ENCODE results near the gene COL6A5. TPM values are rescaled to one million over a fixed set of nuclear protein-coding genes. Genes with fewer than 3 reads are reported as not detected.
"Not testable (repeated sequence)": the region's sequence is repeated elsewhere in the genome, so short reads cannot be mapped to it uniquely, and the experiment has no call there.

The COL6A5 gene, protein sequence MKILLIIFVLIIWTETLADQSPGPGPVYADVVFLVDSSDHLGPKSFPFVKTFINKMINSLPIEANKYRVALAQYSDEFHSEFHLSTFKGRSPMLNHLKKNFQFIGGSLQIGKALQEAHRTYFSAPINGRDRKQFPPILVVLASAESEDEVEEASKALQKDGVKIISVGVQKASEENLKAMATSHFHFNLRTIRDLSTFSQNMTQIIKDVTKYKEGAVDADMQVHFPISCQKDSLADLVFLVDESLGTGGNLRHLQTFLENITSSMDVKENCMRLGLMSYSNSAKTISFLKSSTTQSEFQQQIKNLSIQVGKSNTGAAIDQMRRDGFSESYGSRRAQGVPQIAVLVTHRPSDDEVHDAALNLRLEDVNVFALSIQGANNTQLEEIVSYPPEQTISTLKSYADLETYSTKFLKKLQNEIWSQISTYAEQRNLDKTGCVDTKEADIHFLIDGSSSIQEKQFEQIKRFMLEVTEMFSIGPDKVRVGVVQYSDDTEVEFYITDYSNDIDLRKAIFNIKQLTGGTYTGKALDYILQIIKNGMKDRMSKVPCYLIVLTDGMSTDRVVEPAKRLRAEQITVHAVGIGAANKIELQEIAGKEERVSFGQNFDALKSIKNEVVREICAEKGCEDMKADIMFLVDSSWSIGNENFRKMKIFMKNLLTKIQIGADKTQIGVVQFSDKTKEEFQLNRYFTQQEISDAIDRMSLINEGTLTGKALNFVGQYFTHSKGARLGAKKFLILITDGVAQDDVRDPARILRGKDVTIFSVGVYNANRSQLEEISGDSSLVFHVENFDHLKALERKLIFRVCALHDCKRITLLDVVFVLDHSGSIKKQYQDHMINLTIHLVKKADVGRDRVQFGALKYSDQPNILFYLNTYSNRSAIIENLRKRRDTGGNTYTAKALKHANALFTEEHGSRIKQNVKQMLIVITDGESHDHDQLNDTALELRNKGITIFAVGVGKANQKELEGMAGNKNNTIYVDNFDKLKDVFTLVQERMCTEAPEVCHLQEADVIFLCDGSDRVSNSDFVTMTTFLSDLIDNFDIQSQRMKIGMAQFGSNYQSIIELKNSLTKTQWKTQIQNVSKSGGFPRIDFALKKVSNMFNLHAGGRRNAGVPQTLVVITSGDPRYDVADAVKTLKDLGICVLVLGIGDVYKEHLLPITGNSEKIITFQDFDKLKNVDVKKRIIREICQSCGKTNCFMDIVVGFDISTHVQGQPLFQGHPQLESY (N-terminal part only)
- total RNA-seq, result not detected
- long read RNA-seq, result 0 reads

GRCh38 chr3:130345487-130346079 is at the start of gene COL6A5:
Gene COL6A5, plus strand, starts transcription at chr3:130345672. Its CDS starts 27,967 bp downstream, at chr3:130373639.
- peak; percentile 42 for DNase-seq
- ATAC-seq (ENCODE audit: poor library complexity), result no peak
- intact Hi-C loops (cut with DNase I), result no loop called here

GRCh38 chr3:130299531-130299930 is 45.9 kb upstream of the COL6A5 start:
- DNase-seq, result no peak
- intact Hi-C loops (cut with DNase I), result no loop called here
- no peak for ATAC-seq (ENCODE audit: poor library complexity)

GRCh38 chr3:130300888-130301287 is 44.6 kb upstream of the COL6A5 start:
- DNase-seq (no peak), ATAC-seq (ENCODE audit: poor library complexity) (no peak)
- intact Hi-C loops (cut with DNase I), result no loop called here

DNA sequence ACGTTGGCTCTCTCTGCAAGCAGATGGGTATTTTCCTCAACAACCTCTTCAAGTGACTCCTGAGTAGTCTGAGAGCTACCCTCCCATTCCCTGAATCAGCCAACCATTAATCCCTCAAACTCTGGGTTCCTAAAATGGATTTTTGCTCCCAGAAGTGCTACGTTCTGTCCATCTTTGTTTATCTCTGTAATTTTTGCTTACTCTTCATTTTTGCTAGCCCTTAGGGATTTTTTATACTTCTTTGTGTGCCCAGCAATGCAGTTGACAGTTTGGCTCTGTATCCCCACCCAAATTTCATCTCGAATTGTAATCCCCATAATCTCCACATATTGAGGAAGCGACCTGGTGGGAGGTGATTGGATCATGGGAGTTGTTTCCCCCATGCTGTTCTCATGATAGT is 35.4 kb upstream of the COL6A5 start:
- intact Hi-C loops (cut with DNase I), result no loop called here
- DNase-seq (no peak), ATAC-seq (ENCODE audit: poor library complexity) (no peak)

DNA sequence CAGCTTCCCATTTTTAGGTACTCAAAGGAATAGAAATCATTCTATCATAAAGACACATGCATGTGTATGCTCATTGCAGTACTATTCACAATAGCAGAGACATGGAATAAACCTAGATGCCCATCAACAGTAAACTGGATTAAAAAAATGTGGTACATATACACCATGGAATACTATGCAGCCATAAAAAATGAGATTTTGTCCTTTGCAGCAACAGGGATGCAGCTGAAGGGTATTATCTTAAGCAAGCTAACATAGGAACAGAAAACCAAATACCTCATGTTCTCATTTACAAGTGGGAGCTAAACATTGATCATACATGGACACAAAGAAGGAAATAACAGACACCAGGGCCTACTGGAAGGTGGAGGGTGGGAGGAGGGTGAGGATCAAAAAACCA is 33.1 kb upstream of the COL6A5 start:
- ATAC-seq (ENCODE audit: poor library complexity), result no peak

DNA sequence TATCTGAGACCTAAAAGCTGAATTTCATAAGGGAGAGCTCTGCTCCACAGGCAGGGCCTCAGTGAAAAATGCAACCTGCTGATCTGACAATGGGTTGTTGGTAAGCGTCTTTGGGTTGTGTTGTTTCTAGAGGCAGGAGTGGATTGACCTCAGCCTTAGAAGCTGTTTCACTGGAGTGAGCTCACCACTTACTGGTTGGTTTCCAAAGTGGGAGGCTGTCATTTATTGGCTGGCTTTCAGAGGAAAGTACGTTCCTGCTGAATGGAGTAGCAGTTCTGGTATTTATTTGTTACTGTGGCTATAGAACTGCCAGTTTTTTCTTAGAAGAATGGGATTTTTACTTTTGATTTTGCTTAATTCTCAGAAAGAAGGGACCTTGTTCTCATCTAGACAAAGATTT is 29.3 kb upstream of the COL6A5 start:
- intact Hi-C loops (cut with DNase I), result no loop called here
- DNase-seq, result no peak
- peak; percentile 60 for ATAC-seq (ENCODE audit: poor library complexity)

More for the DNA sequence above, 33.1 kb upstream of the COL6A5 start:
- intact Hi-C loops (cut with DNase I), result no loop called here
- DNase-seq, result no peak

DNA sequence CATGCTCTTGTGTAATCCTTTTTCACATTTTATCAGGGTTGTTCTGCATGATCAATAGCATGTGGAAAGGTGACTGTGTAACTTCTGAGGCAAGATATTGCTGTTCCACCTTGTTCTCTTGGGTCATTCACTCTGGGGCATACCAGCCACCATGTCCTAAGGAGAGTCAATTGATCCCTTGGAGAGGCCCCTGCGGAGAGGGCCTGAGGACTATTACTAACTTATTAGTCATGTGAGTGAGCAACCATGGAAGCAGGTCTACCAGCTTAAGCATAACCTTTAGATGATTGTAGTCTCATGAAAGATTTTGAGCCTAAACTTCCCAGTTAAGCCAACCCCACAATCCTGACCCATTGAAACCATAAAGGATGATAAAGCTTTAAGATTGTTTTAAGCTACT is 22.0 kb upstream of the COL6A5 start:
- intact Hi-C loops (cut with DNase I), result no loop called here
- no peak for DNase-seq
- ATAC-seq (ENCODE audit: poor library complexity), result no peak

DNA sequence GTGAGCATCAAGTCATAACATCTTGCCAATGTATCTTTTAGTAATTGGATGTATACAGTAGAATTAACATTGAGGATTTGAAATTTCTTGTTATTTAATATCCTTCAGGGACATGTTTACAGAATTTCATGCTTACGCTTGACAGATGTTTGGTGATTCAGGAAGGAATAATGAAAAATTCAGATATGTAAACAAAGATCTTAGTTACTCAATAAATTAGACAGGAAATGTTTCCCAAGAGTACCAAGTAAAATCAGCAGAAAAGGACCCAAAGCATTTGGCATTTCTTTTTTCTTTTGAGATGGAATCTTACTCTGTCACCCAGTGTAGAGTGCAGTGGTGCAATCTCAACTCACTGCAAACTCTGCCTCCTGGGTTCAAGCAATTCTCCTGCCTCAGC is 4.7 kb upstream of the COL6A5 start:
- DNase-seq, result no peak
- intact Hi-C loops (cut with DNase I), result no loop called here
- ATAC-seq (ENCODE audit: poor library complexity), result no peak

DNA sequence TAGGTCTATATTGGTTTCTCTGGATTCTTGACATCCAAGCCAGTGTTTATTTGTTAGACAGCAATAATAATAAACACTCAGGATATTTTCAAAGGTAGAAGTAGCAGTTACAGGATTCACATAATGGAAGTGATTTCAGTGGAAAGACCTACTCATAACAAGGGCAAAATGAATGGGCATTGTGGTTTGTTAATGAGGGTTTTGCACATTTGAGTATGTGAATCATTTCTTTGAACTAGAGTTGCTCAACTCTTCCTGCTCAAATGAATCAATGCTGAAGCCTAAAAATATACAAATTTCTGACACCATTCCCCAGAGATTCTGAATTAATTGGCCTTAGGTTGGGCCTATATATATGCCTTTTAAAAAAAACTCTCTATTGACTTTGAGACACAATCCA is 4.1 kb upstream of the COL6A5 start:
- ATAC-seq (ENCODE audit: poor library complexity), result no peak
- intact Hi-C loops (cut with DNase I), result no loop called here

DNA sequence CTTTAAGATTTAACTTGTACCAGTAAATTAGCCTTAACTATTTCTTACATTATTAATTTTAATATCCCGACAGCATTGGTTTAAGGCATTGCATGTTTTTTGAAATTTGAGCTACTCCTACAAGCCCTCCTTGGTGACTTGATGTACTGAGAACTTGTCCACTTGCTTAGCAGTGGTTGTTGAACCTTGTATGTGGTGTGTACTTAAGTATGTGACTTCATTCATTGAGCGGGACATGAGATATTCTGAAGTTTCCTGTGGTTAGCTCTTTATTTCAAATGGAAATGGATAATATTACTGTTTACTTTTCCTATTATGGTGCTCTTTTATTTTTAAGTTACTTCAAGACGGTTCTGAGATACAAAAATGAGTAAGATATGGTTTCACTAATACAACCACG is 3.6 kb upstream of the COL6A5 start:
- intact Hi-C loops (cut with DNase I), result no loop called here
- DNase-seq (no peak), ATAC-seq (ENCODE audit: poor library complexity) (no peak)

More for the DNA sequence above, 4.1 kb upstream of the COL6A5 start:
- DNase-seq, result no peak

DNA sequence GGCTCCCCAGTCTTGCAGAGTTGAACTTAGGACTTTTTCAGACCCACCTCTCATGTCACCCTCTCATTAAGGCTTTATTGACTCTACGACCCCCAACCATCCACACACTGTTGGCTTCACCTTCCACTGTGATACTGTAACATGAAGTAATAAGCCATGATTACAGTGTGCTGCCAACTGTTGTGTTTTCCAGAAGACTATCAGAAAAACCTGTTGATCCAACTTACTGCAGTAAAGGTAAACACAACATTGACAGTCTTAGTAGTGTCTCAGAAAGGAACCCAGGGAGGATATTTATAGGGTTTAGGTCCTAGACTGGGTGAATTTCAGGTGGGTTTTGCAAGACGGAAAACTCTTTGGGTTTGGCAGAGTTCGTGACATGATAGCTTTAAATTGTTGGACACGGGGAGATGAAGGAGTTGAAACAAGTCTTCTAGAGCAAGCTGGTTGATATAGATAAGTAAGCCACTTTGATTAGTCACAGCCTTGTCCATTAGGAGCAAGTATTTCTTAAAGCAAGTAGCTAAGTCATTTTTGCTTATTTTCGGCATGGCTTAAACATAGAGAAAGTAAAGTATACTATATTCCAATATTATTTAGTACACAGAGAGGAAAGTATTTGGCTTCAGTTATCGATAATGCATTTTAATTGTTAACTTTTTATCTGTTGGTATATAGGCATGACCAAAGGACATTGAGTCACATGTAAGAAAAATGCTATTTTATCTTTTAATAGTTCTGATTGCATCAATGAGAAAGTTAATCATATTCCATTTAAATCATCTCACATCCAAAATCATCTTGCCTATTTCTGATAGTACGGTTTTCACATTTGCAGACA is 2.4 kb upstream of the COL6A5 start:
- intact Hi-C loops (cut with DNase I), result no loop called here
- ATAC-seq (ENCODE audit: poor library complexity), result no peak
- no peak for DNase-seq

GRCh38 chr3:130348258-130348657 is 2.8 kb downstream of the COL6A5 start:
- intact Hi-C loops (cut with DNase I); ATAC-seq (ENCODE audit: poor library complexity): not testable (repeated sequence)

DNA sequence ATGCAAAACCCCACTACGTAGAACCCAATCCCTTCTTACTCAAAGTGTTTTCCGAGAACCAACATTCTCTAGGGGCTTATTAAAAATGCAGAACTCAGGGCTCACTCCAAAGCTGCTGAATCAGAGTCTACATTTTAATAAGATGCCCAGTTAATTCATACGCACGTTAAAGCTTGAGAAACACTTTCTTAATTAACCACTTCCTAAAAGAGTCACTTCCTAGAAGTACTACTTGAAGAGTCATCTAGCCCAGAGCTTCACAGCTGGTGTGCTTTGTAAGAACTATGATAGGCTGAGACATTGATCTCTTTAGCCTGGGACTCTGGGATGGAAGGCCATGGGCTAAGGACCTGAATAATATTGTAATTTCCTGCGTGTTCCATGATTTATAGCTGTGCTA is 9.0 kb downstream of the COL6A5 start:
- DNase-seq, result no peak
- ATAC-seq (ENCODE audit: poor library complexity), result no peak
- intact Hi-C loops (cut with DNase I), result no loop called here

More at GRCh38 chr3:130348258-130348657, 2.8 kb downstream of the COL6A5 start:
- not testable (repeated sequence) for DNase-seq

- intact Hi-C loops (cut with DNase I), result no loop called here
- DNase-seq (no peak), ATAC-seq (ENCODE audit: poor library complexity) (no peak)
Measured at GRCh38 chr3:130374033-130374432, 28.6 kb downstream of the COL6A5 start.

DNA sequence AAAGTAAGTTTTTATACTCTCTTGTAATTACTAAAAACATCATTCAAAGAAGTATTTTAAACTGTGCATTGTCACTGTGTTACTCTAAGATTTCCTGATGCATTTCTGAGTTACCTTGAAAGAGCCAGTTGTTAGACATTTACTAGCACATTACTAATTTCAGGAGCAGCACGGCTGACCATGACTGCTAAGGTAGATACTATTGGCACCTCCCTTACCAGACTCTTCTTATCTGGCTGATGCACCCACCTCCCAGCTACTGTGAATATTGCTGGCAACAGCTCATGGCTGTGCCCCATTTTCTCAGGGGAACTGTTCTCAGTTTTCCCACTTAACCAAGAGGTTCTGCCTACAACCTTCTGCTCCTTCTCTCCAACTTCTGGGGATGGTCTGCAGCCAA is 29.4 kb downstream of the COL6A5 start:
- ATAC-seq (ENCODE audit: poor library complexity), result no peak
- intact Hi-C loops (cut with DNase I), result no loop called here

GRCh38 chr3:130377960-130378676 is 32.6 kb downstream of the COL6A5 start:
- no peak for ATAC-seq (ENCODE audit: poor library complexity)
- intact Hi-C loops (cut with DNase I), result no loop called here
- no peak for DNase-seq

More for the DNA sequence above, 29.4 kb downstream of the COL6A5 start:
- DNase-seq, result no peak

- ATAC-seq (ENCODE audit: poor library complexity) (no peak), DNase-seq (no peak)
- intact Hi-C loops (cut with DNase I), result no loop called here
Measured at GRCh38 chr3:130378677-130379191, 33.3 kb downstream of the COL6A5 start.

Data from Right ventricle myocardium superior (tissue), 1 donor.